ENCODE data around the gene ZBP1. TPM values are rescaled to one million over a fixed set of nuclear protein-coding genes. Genes with fewer than 3 reads are reported as not detected.

The ZBP1 gene
- total RNA-seq, 2 donors from 2014 or later, result 0.70 to 1.6 TPM

DNA sequence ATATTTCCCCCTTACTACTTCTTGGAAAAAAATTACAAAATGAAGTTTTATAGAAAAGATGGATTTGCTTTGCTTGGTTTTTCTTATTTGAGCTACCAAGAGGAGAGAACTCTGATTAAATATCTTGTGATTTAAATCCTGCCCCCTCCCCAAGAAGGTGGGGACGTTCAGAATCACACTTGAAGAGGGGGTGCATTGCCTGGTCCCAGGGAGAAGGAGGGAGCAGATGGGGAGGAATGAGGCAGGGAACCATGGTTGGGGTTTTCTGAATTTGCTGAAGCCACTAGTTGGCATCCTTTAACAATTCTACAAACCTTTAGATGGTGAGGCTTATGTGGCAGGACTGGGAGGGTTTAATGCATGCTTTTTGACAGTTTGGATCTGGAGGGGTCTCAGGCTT lies 53.8 kb downstream of the ZBP1 start:
- H3K36me3 Mint-ChIP-seq (ENCODE audit: insufficient read depth in 2 of 2), result no peaks in the 10 kb centered on the region
- peaks cover 29% of the 10 kb centered on the region for H3K27me3 Mint-ChIP-seq (ENCODE audit: low read depth)
- H3K27ac Mint-ChIP-seq, result no peak overlapping the region
- H3K4me1 Mint-ChIP-seq (ENCODE audit: low read depth), result no peaks in the 10 kb centered on the region
- no peak for DNase-seq
- H3K4me3 Mint-ChIP-seq, result no peak overlapping the region
- no peak for ATAC-seq (replicated peaks in 1 of 2)
- no peaks in the 10 kb centered on the region for H3K9me3 Mint-ChIP-seq

DNA sequence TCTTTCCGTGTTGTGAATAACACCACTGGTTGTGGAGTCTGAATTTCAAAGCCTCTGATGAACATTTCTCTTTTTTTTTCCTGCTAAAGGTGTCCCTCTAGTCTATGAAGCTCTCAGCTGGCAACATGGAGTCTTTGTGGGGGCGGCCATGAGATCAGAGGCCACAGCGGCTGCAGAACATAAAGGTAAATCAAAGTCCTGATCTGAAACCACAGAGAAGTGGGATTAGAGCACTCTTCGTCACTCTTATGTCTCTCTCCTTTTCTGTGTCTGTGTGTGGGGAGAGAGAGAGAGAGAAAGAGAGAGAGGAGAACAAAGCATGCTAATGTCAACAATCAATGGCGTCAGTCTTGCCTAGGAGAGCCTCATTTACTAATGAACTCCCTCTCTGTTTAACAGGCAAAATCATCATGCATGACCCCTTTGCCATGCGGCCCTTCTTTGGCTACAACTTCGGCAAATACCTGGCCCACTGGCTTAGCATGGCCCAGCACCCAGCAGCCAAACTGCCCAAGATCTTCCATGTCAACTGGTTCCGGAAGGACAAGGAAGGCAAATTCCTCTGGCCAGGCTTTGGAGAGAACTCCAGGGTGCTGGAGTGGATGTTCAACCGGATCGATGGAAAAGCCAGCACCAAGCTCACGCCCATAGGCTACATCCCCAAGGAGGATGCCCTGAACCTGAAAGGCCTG lies 55.1 kb downstream of the ZBP1 start:
- Mint-ChIP-seq H3K4me1 (ENCODE audit: low read depth) (no peaks in the 10 kb centered on the region), H3K27ac (no peak overlapping the region), H3K27me3 (ENCODE audit: low read depth) (peaks cover 29% of the 10 kb centered on the region)

DNA sequence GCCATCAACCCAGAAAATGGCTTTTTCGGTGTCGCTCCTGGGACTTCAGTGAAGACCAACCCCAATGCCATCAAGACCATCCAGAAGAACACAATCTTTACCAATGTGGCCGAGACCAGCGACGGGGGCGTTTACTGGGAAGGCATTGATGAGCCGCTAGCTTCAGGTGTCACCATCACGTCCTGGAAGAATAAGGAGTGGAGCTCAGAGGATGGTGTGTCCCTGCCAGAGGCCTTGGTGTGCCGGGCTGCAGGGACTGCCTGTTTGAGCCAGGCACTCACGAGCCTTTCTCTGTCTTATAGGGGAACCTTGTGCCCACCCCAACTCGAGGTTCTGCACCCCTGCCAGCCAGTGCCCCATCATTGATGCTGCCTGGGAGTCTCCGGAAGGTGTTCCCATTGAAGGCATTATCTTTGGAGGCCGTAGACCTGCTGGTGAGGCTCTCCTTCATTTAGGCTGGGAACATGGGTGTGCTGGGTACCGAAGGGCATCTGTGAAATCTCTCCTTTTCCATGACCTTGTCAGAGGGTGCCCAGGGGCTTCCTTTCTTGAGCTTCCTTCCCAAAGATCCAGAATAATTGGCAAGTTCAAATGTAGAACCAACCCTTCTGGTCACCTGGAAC lies 55.9 kb downstream of the ZBP1 start:
- no peaks in the 10 kb centered on the region for H3K36me3 Mint-ChIP-seq (ENCODE audit: insufficient read depth in 2 of 2)
- no peaks in the 10 kb centered on the region for H3K4me1 Mint-ChIP-seq (ENCODE audit: low read depth)
- peaks cover 30% of the 10 kb centered on the region for H3K27me3 Mint-ChIP-seq (ENCODE audit: low read depth)
- ATAC-seq (replicated peaks in 1 of 2), result no peak
- H3K4me3 Mint-ChIP-seq, result no peak overlapping the region
- H3K27ac Mint-ChIP-seq, result no peak overlapping the region
- DNase-seq, result no peak
- H3K9me3 Mint-ChIP-seq, result no peaks in the 10 kb centered on the region

More for the DNA sequence above, 55.1 kb downstream of the ZBP1 start:
- Mint-ChIP-seq H3K9me3 (no peaks in the 10 kb centered on the region), H3K36me3 (ENCODE audit: insufficient read depth in 2 of 2) (no peaks in the 10 kb centered on the region), H3K4me3 (no peak overlapping the region)
- ATAC-seq (replicated peaks in 1 of 2), result no peak
- no peak for DNase-seq

- H3K9me3 Mint-ChIP-seq, result no peaks in the 10 kb centered on the region
Observed at GRCh38 chr20:57563522-57563921, 56.7 kb downstream of the ZBP1 start.

DNA sequence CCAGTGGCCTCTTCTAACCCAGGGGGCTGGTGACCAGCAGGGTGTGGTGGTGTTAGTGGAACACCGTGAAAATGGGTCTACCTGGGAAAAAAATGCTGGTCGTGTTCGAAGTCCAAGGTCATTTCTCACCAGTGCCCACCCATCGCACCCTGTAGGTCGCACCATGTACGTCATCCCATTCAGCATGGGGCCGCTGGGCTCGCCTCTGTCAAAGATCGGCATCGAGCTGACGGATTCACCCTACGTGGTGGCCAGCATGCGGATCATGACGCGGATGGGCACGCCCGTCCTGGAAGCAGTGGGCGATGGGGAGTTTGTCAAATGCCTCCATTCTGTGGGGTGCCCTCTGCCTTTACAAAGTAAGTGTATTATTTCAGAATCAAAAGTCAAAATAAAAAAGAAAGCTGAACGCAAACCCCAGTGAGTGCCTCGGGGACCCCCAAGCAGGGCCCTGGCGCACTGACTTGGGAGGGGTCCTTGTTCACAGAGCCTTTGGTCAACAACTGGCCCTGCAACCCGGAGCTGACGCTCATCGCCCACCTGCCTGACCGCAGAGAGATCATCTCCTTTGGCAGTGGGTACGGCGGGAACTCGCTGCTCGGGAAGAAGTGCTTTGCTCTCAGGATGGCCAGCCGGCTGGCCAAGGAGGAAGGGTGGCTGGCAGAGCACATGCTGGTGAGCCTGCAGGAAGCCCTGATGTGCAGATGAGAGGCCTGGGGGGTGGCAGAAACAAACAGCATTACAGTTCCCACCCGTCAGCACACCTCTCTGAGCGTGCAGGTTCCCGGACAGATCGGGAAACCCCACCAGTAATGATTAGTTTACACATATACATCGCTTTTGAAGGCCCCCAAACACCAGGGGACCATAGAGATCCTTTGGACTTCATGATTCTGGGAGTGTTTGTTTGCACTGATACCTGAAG lies 57.4 kb downstream of the ZBP1 start:
- Mint-ChIP-seq H3K4me3 (no peak overlapping the region), H3K27ac (no peak overlapping the region), H3K9me3 (no peaks in the 10 kb centered on the region), H3K27me3 (ENCODE audit: low read depth) (peaks cover 35% of the 10 kb centered on the region), H3K4me1 (ENCODE audit: low read depth) (no peaks in the 10 kb centered on the region), H3K36me3 (ENCODE audit: insufficient read depth in 2 of 2) (no peaks in the 10 kb centered on the region)
- DNase-seq (no peak), ATAC-seq (replicated peaks in 1 of 2) (no peak)

More at GRCh38 chr20:57563522-57563921, 56.7 kb downstream of the ZBP1 start:
- Mint-ChIP-seq H3K4me3 (no peak overlapping the region), H3K27me3 (ENCODE audit: low read depth) (peaks cover 32% of the 10 kb centered on the region), H3K36me3 (ENCODE audit: insufficient read depth in 2 of 2) (no peaks in the 10 kb centered on the region), H3K4me1 (ENCODE audit: low read depth) (no peaks in the 10 kb centered on the region), H3K27ac (no peak overlapping the region)
- ATAC-seq (replicated peaks in 1 of 2) (no peak), DNase-seq (no peak)

DNA sequence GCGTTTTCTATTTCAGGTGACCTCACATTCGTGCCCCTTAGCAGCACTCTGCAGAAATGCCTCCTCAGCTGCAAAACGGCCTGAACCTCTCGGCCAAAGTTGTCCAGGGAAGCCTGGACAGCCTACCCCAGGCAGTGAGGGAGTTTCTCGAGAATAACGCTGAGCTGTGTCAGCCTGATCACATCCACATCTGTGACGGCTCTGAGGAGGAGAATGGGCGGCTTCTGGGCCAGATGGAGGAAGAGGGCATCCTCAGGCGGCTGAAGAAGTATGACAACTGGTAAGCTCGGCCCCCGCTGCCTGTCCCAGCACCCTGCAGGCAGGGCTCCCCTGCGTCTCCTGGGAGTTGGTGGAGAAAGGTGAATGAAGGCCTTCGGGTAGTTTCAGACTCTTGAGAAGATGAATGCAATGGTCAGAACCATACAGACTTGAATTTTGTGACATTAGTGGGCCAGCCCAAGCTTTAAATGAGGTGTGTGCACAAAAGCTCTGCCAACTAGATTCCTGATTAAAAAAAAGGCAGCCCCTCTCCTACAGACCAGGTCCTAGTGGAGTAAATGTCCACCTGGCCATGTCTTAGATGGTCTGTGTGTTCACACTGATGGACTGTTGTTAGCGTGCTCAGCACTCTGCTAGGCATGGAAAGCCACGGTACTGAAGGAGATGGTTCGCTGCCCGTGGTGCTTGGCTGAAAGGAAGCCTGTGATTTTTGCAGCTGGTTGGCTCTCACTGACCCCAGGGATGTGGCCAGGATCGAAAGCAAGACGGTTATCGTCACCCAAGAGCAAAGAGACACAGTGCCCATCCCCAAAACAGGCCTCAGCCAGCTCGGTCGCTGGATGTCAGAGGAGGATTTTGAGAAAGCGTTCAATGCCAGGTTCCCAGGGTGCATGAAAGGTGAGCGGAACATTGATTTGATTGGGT lies 58.6 kb downstream of the ZBP1 start:
- Mint-ChIP-seq H3K27me3 (ENCODE audit: low read depth) (peaks cover 45% of the 10 kb centered on the region), H3K27ac (no peak overlapping the region), H3K4me3 (no peak overlapping the region), H3K4me1 (ENCODE audit: low read depth) (no peaks in the 10 kb centered on the region), H3K36me3 (ENCODE audit: insufficient read depth in 2 of 2) (no peaks in the 10 kb centered on the region), H3K9me3 (no peaks in the 10 kb centered on the region)
- ATAC-seq (replicated peaks in 1 of 2) (no peak), DNase-seq (no peak)

DNA sequence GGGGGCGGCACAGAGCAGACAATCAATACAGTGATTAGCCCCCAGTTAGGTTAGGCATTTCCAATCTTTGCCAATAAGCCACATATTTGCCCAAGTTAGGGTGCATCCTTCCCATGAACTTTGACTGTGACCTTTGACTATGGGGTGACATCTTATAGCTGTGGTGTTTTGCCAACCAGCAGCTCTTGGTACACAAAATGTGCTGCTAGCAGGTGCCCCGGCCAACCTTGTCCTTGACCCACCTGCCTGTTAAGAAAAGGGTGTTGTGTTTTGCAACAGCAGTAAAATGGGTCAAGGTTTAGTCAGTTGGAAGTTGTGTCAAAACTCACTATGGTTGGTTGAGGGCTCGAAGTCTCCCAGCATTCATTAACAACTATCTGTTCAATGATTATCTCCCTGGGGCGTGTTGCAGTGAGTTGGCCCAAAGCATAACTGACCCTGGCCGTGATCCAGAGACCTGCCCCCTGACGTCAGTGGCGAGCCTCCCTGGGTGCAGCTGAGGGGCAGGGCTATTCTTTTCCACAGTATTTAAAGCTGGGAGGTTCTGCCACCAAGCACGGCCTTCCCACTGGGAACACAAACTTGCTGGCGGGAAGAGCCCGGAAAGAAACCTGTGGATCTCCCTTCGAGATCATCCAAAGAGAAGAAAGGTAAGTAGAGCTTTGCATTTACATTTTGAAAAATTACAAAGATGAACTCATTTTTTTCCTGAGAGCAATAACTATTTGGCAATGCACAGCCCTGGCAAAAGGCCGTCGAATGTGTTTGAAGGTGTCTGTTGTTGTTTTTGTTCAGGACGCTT lies 59.5 kb downstream of the ZBP1 start, which contains the start of gene PCK1:
Gene PCK1 (plus strand): TSS at position 557 of the 802 bp plus-strand sequence. CDS start 302 bp downstream, outside the sequence.
- Mint-ChIP-seq H3K4me1 (ENCODE audit: low read depth) (no peaks in the 10 kb centered on the region), H3K27ac (no peak within 1 kb of the TSS), H3K4me3 (no peak within 1 kb of the TSS), H3K9me3 (no peaks in the 10 kb centered on the region), H3K36me3 (ENCODE audit: insufficient read depth in 2 of 2) (no peaks in the 10 kb centered on the region), H3K27me3 (ENCODE audit: low read depth) (peaks cover 52% of the 10 kb centered on the region)
- ATAC-seq (replicated peaks in 1 of 2) (no peak), DNase-seq (no peak)

DNA sequence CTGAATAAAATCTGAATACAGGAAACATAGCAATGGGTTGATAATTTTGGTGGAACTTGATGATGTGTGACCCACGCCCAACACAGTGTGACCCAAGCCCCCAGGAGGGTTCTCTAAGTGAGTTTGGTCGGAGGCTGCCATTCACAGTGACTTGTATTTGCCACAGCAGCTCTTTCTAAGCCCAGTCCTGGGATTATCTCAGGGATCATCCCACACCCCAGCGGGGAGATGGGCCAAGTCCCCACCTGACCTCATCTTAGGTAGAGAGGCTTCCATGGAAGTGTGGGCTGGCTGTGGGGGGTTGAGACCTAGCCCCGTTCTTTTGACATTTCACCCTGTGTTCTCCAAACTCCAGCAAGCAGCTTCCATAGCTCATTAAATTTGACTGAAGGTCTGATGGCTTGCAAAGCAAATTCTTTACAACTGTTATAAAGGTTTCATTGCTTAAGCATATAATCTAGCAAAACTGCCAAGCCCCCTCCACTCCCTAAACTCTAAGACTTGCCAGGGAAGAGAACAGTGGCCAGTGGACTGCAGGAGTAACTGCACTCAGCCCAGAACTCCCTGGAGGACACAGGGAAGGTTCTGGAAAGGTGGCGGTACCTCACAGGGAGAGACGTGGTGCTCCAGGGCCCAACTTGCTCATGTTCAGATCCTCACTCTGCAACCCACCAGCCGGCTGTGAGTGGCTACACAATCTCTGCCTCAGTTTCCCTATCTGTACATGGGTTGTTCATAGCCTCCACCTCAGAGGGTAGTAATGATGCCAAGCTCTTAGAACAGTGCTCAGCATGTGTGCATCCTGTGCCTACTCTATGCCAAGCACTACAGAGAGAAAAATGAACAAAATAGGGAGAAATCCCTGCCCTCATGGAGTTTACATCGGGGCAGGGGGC lies 60.3 kb downstream of the ZBP1 start:
- Mint-ChIP-seq H3K27me3 (ENCODE audit: low read depth) (peaks cover 44% of the 10 kb centered on the region), H3K36me3 (ENCODE audit: insufficient read depth in 2 of 2) (no peaks in the 10 kb centered on the region), H3K9me3 (no peaks in the 10 kb centered on the region), H3K4me3 (no peak overlapping the region), H3K4me1 (ENCODE audit: low read depth) (no peaks in the 10 kb centered on the region), H3K27ac (no peak overlapping the region)
- ATAC-seq (replicated peaks in 1 of 2), result no peak
- no peak for DNase-seq

DNA sequence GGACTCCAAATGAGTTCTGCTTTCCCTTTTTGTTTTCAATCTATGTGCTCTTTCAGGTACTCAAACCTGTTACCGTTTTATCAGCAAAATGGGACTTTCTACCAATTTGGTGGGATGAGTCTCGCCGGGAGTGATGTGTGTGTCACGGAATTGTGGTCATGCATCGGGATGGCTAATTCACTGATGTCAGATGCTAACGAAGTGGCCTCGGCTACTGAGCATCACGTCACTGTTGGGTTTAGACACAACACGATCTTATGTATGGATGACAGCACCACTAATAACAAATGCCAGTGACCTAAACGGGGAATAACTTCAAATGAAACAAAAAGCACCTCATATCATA lies 61.0 kb downstream of the ZBP1 start:
- Mint-ChIP-seq H3K9me3 (no peaks in the 10 kb centered on the region), H3K36me3 (ENCODE audit: insufficient read depth in 2 of 2) (no peaks in the 10 kb centered on the region), H3K27me3 (ENCODE audit: low read depth) (peaks cover 42% of the 10 kb centered on the region), H3K4me1 (ENCODE audit: low read depth) (no peaks in the 10 kb centered on the region), H3K4me3 (no peak overlapping the region), H3K27ac (no peak overlapping the region)
- ATAC-seq (replicated peaks in 1 of 2) (no peak), DNase-seq (no peak)

- Mint-ChIP-seq H3K27me3 (ENCODE audit: low read depth) (peaks cover 42% of the 10 kb centered on the region), H3K9me3 (no peaks in the 10 kb centered on the region), H3K4me1 (ENCODE audit: low read depth) (no peaks in the 10 kb centered on the region), H3K27ac (no peak overlapping the region), H3K4me3 (no peak overlapping the region), H3K36me3 (ENCODE audit: insufficient read depth in 2 of 2) (no peaks in the 10 kb centered on the region)
- no peak for DNase-seq
- ATAC-seq (replicated peaks in 1 of 2), result no peak
Observed at GRCh38 chr20:57558614-57559288, 61.5 kb downstream of the ZBP1 start.

Data from activated T-cell treated with anti-CD3 and anti-CD28 coated beads, Interleukin-2, amount 50 U/mL, for 72 hours (primary cell).